HG02759 (cell line): ENCODE data around the gene TFAP2B.

Experiments used
- ATAC-seq: cut with Tn5 transposase; IDR thresholded peaks from one replicate; pipeline ENCODE4 v1.9.1; 2021; ENCODE audit warnings: mild to moderate bottlenecking, moderate library complexity; ENCODE audit not compliant: unreplicated experiment

Gene TFAP2B

GRCh38 chr6:50847890-50848594, 29.4 kb downstream of the TFAP2B start:
- no peak for ATAC-seq

DNA sequence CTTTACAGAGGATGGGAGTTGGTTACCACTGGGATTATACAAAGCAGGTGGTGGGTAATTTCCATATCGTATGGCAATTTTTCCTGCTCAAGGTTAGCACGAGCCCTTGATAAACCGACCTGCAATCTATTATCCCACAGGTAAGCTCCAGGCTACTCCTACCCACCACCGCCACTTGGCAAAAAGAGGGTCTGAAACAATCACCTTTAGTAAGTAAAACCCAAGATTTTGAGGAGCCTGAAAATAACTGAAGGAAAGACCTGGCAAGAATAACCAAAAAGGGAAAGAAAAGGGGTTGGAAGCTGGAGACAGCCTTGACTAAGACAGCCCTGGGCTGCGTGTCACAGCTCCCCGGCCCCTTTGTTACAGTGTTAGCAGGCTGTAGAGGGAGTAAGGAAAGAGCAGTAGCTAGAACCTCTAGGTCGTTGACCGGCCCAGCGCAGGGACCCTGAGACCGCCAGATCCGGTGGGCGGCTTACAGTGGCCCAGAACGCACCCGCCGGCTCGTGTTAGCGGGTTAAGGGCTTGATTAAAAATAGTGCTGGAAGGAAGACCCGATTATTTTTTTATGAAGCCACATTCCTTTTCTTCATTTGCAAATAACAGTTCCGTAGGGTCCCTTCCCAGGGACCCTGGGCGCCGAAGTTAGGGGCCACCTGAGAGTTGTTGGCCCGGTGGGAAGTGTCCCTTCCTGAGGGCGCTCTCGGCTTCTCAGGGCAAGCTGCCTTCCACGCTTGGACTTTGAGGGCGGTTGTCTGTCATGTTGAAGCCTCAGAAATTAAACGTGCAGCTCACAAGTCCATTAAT, 30.5 kb downstream of the TFAP2B start:
- no peak for ATAC-seq

DNA sequence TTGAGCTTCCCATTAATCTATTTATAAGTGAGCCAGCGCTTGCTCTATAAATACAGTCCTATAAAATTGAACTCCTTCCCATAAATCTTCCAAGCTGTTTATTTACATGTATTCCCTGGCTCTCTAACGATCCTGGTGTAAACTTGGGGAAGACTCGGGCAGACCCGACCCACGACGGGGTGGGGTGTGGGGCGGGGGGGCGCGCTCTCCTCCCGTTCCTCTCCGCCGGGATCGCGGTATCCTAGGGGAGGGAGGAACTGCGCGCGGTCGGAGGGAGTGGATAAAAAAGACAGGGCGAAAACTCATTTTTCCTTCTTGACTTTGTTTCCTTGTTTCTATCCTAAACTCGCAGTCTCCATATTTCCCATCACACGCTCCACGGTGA, 31.1 kb downstream of the TFAP2B start:
- ATAC-seq, result no peak

DNA sequence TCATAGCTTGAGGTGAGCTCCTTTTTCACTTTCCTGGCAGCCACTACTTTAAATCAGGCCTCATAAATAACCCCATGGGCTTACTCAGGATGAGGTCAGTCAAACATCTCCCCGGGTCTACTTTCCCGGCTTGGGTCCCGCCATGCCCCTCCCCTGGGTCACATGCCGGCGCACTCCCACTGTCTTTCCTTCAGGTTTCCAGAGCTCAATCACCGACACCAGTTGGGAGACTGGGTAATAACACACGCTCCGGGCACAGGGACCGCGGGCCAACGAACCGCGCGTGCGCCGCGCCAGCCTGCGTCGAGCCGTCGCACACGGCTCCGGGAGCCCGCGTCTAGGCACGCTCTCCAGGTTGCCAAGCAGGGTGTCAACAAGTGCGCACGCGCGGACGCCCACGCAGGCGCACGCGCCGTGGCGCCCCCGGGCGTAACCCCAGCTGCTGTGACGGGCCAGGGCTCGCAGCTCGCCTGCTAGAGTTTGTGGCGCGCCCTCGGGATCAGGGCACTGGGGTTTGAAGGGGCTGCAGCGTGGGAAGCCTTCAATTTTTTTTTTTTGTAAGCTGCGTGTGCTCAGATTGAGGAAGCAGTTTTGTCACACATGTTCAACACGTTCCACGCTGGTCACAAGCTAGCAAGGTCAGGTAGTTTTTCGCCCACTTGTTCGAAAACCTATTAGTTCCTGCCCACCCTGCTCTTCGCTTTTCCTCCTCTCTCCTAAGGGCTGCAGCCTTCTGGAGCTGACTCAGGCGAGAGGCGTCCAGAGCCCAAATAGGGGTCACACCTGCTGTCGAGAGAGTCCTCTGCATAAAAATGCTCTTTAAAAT, 31.8 kb downstream of the TFAP2B start:
- ATAC-seq, result no peak

DNA sequence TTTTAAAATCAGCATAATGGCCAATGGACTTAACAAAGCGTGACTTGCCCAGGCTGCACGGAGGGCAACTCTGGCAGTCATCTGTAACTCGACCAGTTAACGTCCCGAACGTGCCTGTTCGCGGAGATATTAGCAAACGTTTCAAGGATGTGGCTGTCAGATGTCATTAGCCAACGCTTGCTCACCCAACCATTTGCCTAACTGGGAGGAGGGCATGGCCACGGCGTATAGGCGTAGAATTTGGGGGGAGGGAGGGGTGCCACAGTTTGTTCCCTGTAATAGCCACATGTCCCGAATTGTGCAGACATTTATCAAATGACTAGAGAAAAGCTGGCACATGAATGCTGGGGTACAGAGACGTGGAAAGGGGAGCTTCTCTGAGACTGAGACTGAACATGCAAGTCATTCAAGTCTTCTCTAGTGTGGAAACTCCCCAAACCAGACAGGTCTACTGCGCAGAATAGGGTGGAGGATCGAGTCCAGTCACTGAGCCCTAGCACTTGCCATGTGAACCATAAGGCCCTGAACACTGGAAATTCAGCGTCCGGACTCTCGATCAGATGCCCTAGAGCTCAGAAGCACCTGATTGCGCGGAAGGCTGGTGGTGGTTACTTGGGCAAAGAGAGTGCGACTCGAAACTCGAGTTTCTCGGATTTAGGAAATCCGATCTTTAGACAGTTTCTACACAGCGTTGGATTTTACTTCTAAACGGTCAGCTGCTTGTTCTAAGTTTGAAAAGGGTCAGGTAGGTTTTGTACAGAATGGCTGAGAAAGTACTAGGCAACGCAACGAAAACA, 32.6 kb downstream of the TFAP2B start:
- ATAC-seq, result no peak

GRCh38 chr6:50853939-50854338, 35.3 kb downstream of the TFAP2B start:
- no peak for ATAC-seq

DNA sequence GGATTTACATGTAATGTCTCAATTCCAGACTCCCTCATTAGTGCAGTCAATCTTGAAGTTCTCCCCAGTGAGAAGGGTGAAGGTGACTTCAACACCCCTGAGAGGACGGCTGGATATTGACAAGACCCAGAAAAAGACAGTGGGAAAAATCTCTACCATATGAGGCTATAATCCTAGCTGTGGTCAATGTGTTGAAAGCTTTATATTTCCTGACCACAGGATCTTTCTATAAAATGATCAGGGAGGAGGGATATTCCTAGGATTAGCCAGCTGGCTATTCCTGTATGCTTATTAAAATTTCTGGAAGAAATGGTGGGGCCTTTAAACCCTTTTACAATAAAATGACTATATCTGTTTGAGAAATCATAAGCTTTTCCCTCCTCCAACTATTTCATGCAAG, 43.0 kb downstream of the TFAP2B start:
- no peak for ATAC-seq

- ATAC-seq, result no peak
Measured at GRCh38 chr6:50862176-50862575, 43.5 kb downstream of the TFAP2B start.

GRCh38 chr6:50864601-50865000, 45.9 kb downstream of the TFAP2B start:
- ATAC-seq, result no peak

DNA sequence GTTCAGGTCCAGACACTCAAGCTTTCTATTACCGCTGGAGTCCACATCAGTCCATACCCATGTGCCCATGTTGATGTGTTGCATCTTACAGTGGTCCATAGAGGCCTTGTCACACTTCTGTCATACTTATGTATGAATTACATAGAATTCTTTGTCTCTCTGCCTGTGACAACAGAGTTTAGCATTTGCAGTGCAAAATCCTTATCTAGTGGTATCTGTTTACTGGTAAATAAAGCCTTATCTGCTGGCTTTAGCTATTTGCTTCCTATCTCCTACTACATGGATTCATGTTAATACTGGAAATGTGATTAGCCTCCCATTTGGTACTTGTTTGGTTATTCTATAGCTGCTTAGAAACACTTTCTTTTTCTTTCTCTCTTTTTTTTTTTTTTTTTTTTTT, 49.8 kb downstream of the TFAP2B start:
- ATAC-seq, result no peak

- ATAC-seq, result no peak
Measured at GRCh38 chr6:50873167-50873566, 54.5 kb downstream of the TFAP2B start.

DNA sequence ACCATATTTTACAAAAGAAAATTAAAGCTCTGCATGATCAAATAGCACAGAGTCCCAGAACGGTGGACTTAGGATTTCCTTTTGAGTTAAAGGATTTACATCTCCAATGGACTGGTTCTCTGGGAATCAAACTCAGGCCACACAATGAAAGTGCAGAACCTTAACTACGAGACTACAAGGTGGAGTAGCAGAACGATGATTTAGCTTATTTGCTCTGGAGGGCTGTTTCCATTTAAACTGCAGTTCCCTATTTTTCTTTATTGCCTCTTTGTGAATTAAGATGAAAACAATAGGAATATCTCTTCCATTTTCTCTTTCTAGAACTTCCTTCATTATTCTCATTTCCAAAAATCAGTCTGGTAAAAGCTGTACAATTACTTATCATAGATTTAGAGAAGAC, 65.7 kb downstream of the TFAP2B start:
- ATAC-seq, result no peak

DNA sequence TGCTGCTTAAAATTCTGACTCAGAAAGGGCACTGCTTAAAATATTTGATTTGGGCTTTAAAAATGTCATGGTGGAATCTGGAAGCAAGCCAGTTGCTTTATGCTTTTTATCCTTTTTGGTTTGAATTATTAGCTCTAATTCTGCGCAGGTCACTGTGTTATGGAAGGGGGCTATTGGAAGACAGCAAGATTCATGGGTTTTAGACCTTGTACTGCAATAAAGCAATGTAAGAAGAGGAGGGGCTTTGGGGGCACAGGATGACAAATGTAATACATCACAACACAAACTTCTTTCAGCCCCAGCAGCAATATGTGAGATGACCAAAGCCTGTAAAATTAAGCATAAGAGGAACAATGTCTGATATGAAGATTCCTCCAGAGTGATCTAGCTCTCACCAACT, 68.4 kb downstream of the TFAP2B start:
- ATAC-seq, result no peak

GRCh38 chr6:50889497-50889896, 70.8 kb downstream of the TFAP2B start:
- ATAC-seq, result no peak

- ATAC-seq, result no peak
Measured at GRCh38 chr6:50889935-50890334, 71.3 kb downstream of the TFAP2B start.

- ATAC-seq, result no peak
Measured at GRCh38 chr6:50890579-50890978, 71.9 kb downstream of the TFAP2B start.

DNA sequence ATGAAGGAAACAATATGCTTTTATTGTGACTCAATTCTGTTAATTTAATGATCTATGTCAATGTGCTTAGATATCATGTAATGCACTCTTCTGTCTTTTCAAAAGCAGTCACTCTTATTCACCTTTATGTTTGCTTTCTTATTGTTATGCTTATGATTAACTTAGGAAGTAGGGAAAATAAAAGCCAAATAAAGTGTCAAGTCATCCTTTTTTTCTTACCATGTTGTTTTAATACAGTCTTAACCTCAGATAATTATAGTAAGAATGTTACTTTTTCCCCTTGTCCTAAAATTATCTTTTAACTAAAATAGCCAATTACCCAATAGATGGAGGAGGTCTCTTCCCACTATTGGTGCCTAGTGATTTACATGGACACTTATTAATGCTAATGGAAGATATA, 72.6 kb downstream of the TFAP2B start:
- no peak for ATAC-seq
